ENCODE data around the gene GALNT6. TPM values are rescaled to one million over a fixed set of nuclear protein-coding genes. Genes with fewer than 3 reads are reported as not detected.

The GALNT6 gene
- total and polyA plus RNA-seq, 9 of the 15 experiments (the other 6 are each of a cell fraction or from before 2014, with no cell fraction given) = 1.5 to 8.6 (median 5.1) TPM

DNA sequence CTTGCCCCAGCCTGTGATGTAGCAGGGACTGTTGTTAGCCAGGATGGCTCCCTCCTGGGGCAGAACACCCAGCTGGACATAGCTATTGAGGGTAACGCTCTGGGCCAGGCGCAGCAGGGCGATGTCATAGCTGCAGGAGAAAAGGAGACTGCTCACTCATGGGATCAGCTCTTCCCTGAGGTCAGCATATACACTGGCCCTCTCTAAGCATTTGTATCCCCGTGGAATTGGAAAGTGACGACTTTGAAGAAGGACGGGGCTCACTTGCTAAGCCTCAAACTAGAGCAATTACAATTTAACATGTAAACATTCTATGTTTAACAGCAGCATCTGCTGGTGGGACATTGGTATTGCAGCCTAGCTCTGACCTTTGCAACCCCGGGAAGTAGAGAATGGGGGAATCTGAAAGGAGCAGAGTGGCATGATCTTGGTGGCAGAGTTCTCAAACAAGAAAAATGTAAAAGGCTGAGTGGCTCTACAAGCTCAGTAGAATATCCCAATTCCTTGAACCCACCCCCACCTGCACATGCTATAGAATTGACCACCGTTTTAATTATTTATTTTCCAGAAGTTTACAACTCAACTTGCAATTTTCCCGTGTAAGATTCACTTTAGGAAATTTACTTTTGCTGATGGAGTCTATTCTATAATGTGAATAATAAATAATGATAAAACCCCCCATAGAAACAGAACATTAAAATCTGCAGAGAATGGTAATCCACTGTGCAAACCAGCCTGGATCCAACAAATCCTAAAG is 49.8 kb downstream of the GALNT6 start (continued):
- TF ChIP-seq, protein P1, sequence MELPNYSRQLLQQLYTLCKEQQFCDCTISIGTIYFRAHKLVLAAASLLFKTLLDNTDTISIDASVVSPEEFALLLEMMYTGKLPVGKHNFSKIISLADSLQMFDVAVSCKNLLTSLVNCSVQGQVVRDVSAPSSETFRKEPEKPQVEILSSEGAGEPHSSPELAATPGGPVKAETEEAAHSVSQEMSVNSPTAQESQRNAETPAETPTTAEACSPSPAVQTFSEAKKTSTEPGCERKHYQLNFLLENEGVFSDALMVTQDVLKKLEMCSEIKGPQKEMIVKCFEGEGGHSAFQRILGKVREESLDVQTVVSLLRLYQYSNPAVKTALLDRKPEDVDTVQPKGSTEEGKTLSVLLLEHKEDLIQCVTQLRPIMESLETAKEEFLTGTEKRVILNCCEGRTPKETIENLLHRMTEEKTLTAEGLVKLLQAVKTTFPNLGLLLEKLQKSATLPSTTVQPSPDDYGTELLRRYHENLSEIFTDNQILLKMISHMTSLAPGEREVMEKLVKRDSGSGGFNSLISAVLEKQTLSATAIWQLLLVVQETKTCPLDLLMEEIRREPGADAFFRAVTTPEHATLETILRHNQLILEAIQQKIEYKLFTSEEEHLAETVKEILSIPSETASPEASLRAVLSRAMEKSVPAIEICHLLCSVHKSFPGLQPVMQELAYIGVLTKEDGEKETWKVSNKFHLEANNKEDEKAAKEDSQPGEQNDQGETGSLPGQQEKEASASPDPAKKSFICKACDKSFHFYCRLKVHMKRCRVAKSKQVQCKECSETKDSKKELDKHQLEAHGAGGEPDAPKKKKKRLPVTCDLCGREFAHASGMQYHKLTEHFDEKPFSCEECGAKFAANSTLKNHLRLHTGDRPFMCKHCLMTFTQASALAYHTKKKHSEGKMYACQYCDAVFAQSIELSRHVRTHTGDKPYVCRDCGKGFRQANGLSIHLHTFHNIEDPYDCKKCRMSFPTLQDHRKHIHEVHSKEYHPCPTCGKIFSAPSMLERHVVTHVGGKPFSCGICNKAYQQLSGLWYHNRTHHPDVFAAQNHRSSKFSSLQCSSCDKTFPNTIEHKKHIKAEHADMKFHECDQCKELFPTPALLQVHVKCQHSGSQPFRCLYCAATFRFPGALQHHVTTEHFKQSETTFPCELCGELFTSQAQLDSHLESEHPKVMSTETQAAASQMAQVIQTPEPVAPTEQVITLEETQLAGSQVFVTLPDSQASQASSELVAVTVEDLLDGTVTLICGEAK (IDR thresholded peaks at IDR 0.05) = no peak
- TF ChIP-seq, protein P1 (CRISPR knock-in tag; IDR thresholded peaks at IDR 0.05) = no peak
- TF ChIP-seq, protein P2, sequence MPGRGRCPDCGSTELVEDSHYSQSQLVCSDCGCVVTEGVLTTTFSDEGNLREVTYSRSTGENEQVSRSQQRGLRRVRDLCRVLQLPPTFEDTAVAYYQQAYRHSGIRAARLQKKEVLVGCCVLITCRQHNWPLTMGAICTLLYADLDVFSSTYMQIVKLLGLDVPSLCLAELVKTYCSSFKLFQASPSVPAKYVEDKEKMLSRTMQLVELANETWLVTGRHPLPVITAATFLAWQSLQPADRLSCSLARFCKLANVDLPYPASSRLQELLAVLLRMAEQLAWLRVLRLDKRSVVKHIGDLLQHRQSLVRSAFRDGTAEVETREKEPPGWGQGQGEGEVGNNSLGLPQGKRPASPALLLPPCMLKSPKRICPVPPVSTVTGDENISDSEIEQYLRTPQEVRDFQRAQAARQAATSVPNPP (IDR thresholded peaks at IDR 0.05; ENCODE audit: borderline replicate concordance, insufficient read depth, insufficient read length) = no peak
- TF ChIP-seq TOE1 (IDR thresholded peaks at IDR 0.05; ENCODE audit: borderline replicate concordance) (peak; percentile 17; the same call in 1 of the 2 replicates), TOE1 (CRISPR knock-in tag; IDR thresholded peaks at IDR 0.05; ENCODE audit: borderline replicate concordance, low read depth) (no peak), STAT5B (CRISPR knock-in tag; IDR thresholded peaks at IDR 0.05) (no peak), BRD9 (IDR thresholded peaks at IDR 0.05; ENCODE audit: low read depth, partially characterized antibody) (peak; percentile 91), PTTG1 (tag; IDR thresholded peaks at IDR 0.05; ENCODE audit: low read depth) (no peak), MYC (IDR thresholded peaks at IDR 0.05; ENCODE audit: low read depth, low read length) (0 out of 2 replicates have a peak, but pooled peaks have one; percentile 6), MYC (CRISPR knock-in tag; IDR thresholded peaks at IDR 0.05; ENCODE audit: borderline replicate concordance, low read depth) (no peak), RBBP5 (IDR thresholded peaks at IDR 0.05; ENCODE audit: borderline replicate concordance, insufficient read depth, low read length, poor library complexity, severe bottlenecking) (no peak), MYBL2 (IDR thresholded peaks at IDR 0.05; ENCODE audit: low read depth) (no peak), MYBL2 (CRISPR knock-in tag; IDR thresholded peaks at IDR 0.05; ENCODE audit: borderline replicate concordance) (no peak), MYNN (IDR thresholded peaks at IDR 0.05) (no peak), MYNN (CRISPR knock-in tag; IDR thresholded peaks at IDR 0.05) (no peak)
- TF ChIP-seq, protein P3, sequence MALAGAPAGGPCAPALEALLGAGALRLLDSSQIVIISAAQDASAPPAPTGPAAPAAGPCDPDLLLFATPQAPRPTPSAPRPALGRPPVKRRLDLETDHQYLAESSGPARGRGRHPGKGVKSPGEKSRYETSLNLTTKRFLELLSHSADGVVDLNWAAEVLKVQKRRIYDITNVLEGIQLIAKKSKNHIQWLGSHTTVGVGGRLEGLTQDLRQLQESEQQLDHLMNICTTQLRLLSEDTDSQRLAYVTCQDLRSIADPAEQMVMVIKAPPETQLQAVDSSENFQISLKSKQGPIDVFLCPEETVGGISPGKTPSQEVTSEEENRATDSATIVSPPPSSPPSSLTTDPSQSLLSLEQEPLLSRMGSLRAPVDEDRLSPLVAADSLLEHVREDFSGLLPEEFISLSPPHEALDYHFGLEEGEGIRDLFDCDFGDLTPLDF (CRISPR knock-in tag; IDR thresholded peaks at IDR 0.05) = no peak
